GM18909 (cell line): ENCODE results near the gene SBNO2.
A peak's percentile ranks its signal among the peaks of the same experiment; 100 is the strongest.
"Not testable (repeated sequence)": the region's sequence is repeated elsewhere in the genome, so short reads cannot be mapped to it uniquely, and the experiment has no call there.

Experiments used
- ATAC-seq: cut with Tn5 transposase; IDR thresholded peaks from one replicate; pipeline ENCODE4 v1.9.1; 2021; ENCODE audit warnings: mild to moderate bottlenecking; ENCODE audit not compliant: unreplicated experiment, poor library complexity

Gene SBNO2

GRCh38 chr19:1173845-1174809 is at the start of gene SBNO2:
Gene SBNO2, minus strand, starts transcription at chr19:1174268. Its CDS starts 19,992 bp downstream, at chr19:1154276.
- ATAC-seq: peak; percentile 62

GRCh38 chr19:1223018-1223855 is 49.2 kb upstream of the SBNO2 start:
- no peak for ATAC-seq

- ATAC-seq: no peak
These were observed 48.3 kb upstream of the SBNO2 start for GRCh38 chr19:1222394-1222793.

- ATAC-seq: no peak
These were observed 47.8 kb upstream of the SBNO2 start for GRCh38 chr19:1221904-1222255.

- no peak for ATAC-seq
These were observed 47.2 kb upstream of the SBNO2 start for GRCh38 chr19:1220976-1221903.

GRCh38 chr19:1220477-1220930 is 46.4 kb upstream of the SBNO2 start:
- no peak for ATAC-seq

- no peak for ATAC-seq
These were observed 45.9 kb upstream of the SBNO2 start for GRCh38 chr19:1219786-1220476.

- no peak for ATAC-seq
These were observed 44.9 kb upstream of the SBNO2 start for GRCh38 chr19:1218751-1219567.

GRCh38 chr19:1217366-1217765 is 43.3 kb upstream of the SBNO2 start:
- no peak for ATAC-seq

- ATAC-seq: no peak
These were observed 42.7 kb upstream of the SBNO2 start for GRCh38 chr19:1216756-1217155.

GRCh38 chr19:1214862-1215731 is 41.0 kb upstream of the SBNO2 start:
- ATAC-seq: no peak

- no peak for ATAC-seq
These were observed 40.3 kb upstream of the SBNO2 start for GRCh38 chr19:1214299-1214861.

GRCh38 chr19:1213391-1214286 is 39.6 kb upstream of the SBNO2 start:
- ATAC-seq: no peak

- ATAC-seq: no peak
These were observed 37.6 kb upstream of the SBNO2 start for GRCh38 chr19:1211494-1212234.

GRCh38 chr19:1210227-1210538 is 36.1 kb upstream of the SBNO2 start:
- no peak for ATAC-seq

- ATAC-seq: not testable (repeated sequence)
These were observed 34.8 kb upstream of the SBNO2 start for GRCh38 chr19:1208830-1209229.
